Measurements from ENCODE around the gene CLEC16A. TPM values are rescaled to one million over a fixed set of nuclear protein-coding genes. Genes with fewer than 3 reads are reported as not detected.

CLEC16A gene
- total and polyA plus RNA-seq, 2 experiments from 2014 or later = 9.9 to 24.1 TPM

- Mint-ChIP-seq H3K9me3 (peaks cover 3% of the 10 kb centered on the region; the same call in 1 of the 3 replicates), H3K36me3 (ENCODE audit: low read depth) (peaks cover 5% of the 10 kb centered on the region; the same call in 1 of the 3 replicates), H3K27me3 (ENCODE audit: insufficient read depth, low read depth, poor library complexity) (peaks cover 16% of the 10 kb centered on the region), H3K4me1 (peaks cover 17% of the 10 kb centered on the region), H3K4me3 (no peak overlapping the region), H3K27ac (no peak overlapping the region; the same call in 1 of the 2 replicates)
- no peaks in the 10 kb centered on the region for H4K20me1 ChIP-seq (replicated peaks; ENCODE audit: insufficient read depth)
- no peaks in the 10 kb centered on the region for H3K79me2 ChIP-seq (replicated peaks; ENCODE audit: insufficient read depth)
- H3K4me2 ChIP-seq = no peak overlapping the region
- DNase-seq (ENCODE audit: low spot score) (no peak), ATAC-seq (no peak)
- TF ChIP-seq NANOG (IDR thresholded peaks at IDR 0.05; ENCODE audit: borderline replicate concordance) = no peak
- no peak for TF ChIP-seq JUNB (IDR thresholded peaks at IDR 0.05; ENCODE audit: unreplicated experiment)
- no peak for TF ChIP-seq ZNF462 (CRISPR knock-in tag; IDR thresholded peaks at IDR 0.05)
- H3F3A ChIP-seq (replicated peaks; ENCODE audit: low read depth) = no peaks in the 10 kb centered on the region
- H3K4me1 ChIP-seq (ENCODE audit: insufficient read depth) = no peaks in the 10 kb centered on the region; the same call in 1 of the 2 replicates
- no peak overlapping the region for H3K4me3 ChIP-seq
- no peak overlapping the region for H3K27ac ChIP-seq (ENCODE audit: low read depth)
- H3K27me3 ChIP-seq (ENCODE audit: insufficient read depth) = no peaks in the 10 kb centered on the region
- H2AFZ ChIP-seq = no peak overlapping the region; the same call in 1 of the 2 replicates
- H3K9me2 ChIP-seq (ENCODE audit: insufficient read depth) = no peaks in the 10 kb centered on the region
- no peaks in the 10 kb centered on the region for H3K36me3 ChIP-seq (ENCODE audit: insufficient read depth)
Measured at GRCh38 chr16:11187522-11188023, 243.2 kb downstream of the CLEC16A start.

GRCh38 chr16:11188801-11189740 lies 244.7 kb downstream of the CLEC16A start:
- no peaks in the 10 kb centered on the region for H4K20me1 ChIP-seq (replicated peaks; ENCODE audit: insufficient read depth)
- Mint-ChIP-seq H3K9me3 (peaks cover 7% of the 10 kb centered on the region; the same call in 1 of the 3 replicates), H3K4me1 (peaks cover 5% of the 10 kb centered on the region), H3K36me3 (ENCODE audit: low read depth) (peaks cover 5% of the 10 kb centered on the region; the same call in 1 of the 3 replicates), H3K4me3 (no peak overlapping the region), H3K27me3 (ENCODE audit: insufficient read depth, low read depth, poor library complexity) (peaks cover 16% of the 10 kb centered on the region), H3K27ac (no peak overlapping the region)
- H3K9me2 ChIP-seq (ENCODE audit: insufficient read depth) = no peaks in the 10 kb centered on the region
- H2AFZ ChIP-seq = no peak overlapping the region
- no peaks in the 10 kb centered on the region for H3K27me3 ChIP-seq (ENCODE audit: insufficient read depth)
- no peaks in the 10 kb centered on the region for H3K36me3 ChIP-seq (ENCODE audit: insufficient read depth)
- no peak overlapping the region for H3K27ac ChIP-seq (ENCODE audit: low read depth)
- no peak overlapping the region for H3K4me2 ChIP-seq
- ATAC-seq = no peak
- no peaks in the 10 kb centered on the region for H3K79me2 ChIP-seq (replicated peaks; ENCODE audit: insufficient read depth)
- no peaks in the 10 kb centered on the region; the same call in 1 of the 2 replicates for H3K4me1 ChIP-seq (ENCODE audit: insufficient read depth)
- H3K4me3 ChIP-seq = no peak overlapping the region
- no peak for DNase-seq (ENCODE audit: low spot score)
- H3F3A ChIP-seq (replicated peaks; ENCODE audit: low read depth) = no peaks in the 10 kb centered on the region
- TF ChIP-seq ZNF331 (CRISPR knock-in tag; IDR thresholded peaks at IDR 0.05; ENCODE audit: low read depth) (no peak), EZH2 (IDR thresholded peaks at IDR 0.05; ENCODE audit: low read depth, unreplicated experiment) (no peak), CREB1 (CRISPR knock-in tag; IDR thresholded peaks at IDR 0.05; ENCODE audit: low read depth) (no peak), NANOG (IDR thresholded peaks at IDR 0.05; ENCODE audit: borderline replicate concordance) (no peak), CTCF (conservative IDR thresholded peaks at IDR 0.05; ENCODE audit: low read depth in 2 of 2) (no peak), POLR2AphosphoS5 (IDR thresholded peaks at IDR 0.05; ENCODE audit: low read depth) (no peak)

Measured in GM23338 (cell line).